HepG2 (cell line): Measurements from ENCODE around the gene ZNF638. TPM values are rescaled to one million over a fixed set of nuclear protein-coding genes. Genes with fewer than 3 reads are reported as not detected.

Experiments
- ATAC-seq: fragments of 200-7000 bp; cut with Tn5 transposase; 3 replicates; pipeline ENCODE4 v1.9.1; 2020; ENCODE audit warnings: mild to moderate bottlenecking, moderate library complexity
- BruUV-seq: library from RNA; stranded (reverse); fragments of 400-500 nt; replicated peaks from 2 replicates; lab custom pipeline; 2021; lab: Mats Ljungman, UMichigan
- CTCF ChIA-PET: fragments of 300-600 bp; formaldehyde crosslinking; extraction: SDS; loops from one replicate; lab custom pipeline; 2021; ENCODE audit warnings: low total read pairs, inconsistent platforms, low intra/inter-chr PET ratio; lab: Yijun Ruan, JAX
- POLR2A ChIA-PET: fragments of 350-600 bp; sonication (Branson Sonifier 250); formaldehyde crosslinking; loops from one replicate; lab custom pipeline; 2020; ENCODE audit warnings: antibody characterized with exemption, inconsistent platforms; lab: Yijun Ruan, JAX
- DNase-seq: peaks from one replicate; pipeline ENCODE4 v3.0.0-alpha.2; 2015; ENCODE audit warnings: low spot score
- FAIRE-seq: peaks from 3 replicates; lab custom pipeline; 2011; peaks lifted over from hg19 to GRCh38; lab: Jason Lieb, UNC
- H2AFZ ChIP-seq: one replicate; pipeline ENCODE4 v1.6.1; 2011; ENCODE audit warnings: low read length, inconsistent platforms
- H3K27ac ChIP-seq: fragments of 300-600 bp; 3 replicates; pipeline ENCODE4 v1.8.0; 2011; ENCODE audit warnings: mixed run types, mild to moderate bottlenecking, mixed read lengths, low read length, inconsistent platforms; ENCODE audit not compliant: insufficient read depth; ENCODE audit errors: extremely low read length
- H3K27me3 ChIP-seq, 2 experiments: fragments of 200-600 bp in 1 of 2; 2 replicates in 1 of 2; 3 replicates in 1 of 2; pipeline versions ENCODE4 v1.6.0 to v1.8.0; 2011; ENCODE audit warnings: low read length in 2 of 2, mild to moderate bottlenecking in 2 of 2, moderate library complexity in 2 of 2, inconsistent platforms in 1 of 2; ENCODE audit not compliant: insufficient read depth in 2 of 2, control insufficient read depth in 1 of 2
- H3K36me3 ChIP-seq, 2 experiments: fragments of 200-600 bp in 1 of 2; replicated peaks in 1 of 2; 2 replicates in 1 of 2; 3 replicates in 1 of 2; pipeline versions ENCODE4 v1.5.1 to v1.8.0; 2011; ENCODE audit warnings: low read length in 2 of 2, inconsistent platforms in 1 of 2; ENCODE audit not compliant: insufficient read depth in 2 of 2, control insufficient read depth in 1 of 2
- H3K4me1 ChIP-seq: 2 replicates; pipeline ENCODE4 v1.5.1; 2012; ENCODE audit warnings: low read length, inconsistent platforms; ENCODE audit not compliant: insufficient read depth
- H3K4me2 ChIP-seq: 2 replicates; pipeline ENCODE4 v1.6.0; 2011; ENCODE audit warnings: low read depth, low read length, inconsistent platforms
- H3K4me3 ChIP-seq, 3 experiments: fragments of 200-600 bp in 1 of 3; sonication (generic), shearing (Covaris generic) in 1 of 3; replicated peaks in 1 of 3; 2 replicates each; pipeline ENCODE4 v1.5.1; 2011 to 2016; ENCODE audit warnings: low read length in 3 of 3, inconsistent platforms in 2 of 3, low read depth in 2 of 3, mild to moderate bottlenecking in 2 of 3, control low read depth in 1 of 3, mixed read lengths in 1 of 3; ENCODE audit not compliant: insufficient read depth in 1 of 3
- H3K79me2 ChIP-seq: one replicate; pipeline ENCODE4 v1.6.1; 2011; ENCODE audit warnings: low read length, inconsistent platforms; ENCODE audit not compliant: insufficient read depth
- H3K9ac ChIP-seq: 2 replicates; pipeline ENCODE4 v1.6.0; 2011; ENCODE audit warnings: mild to moderate bottlenecking, low read depth, low read length, inconsistent platforms; ENCODE audit not compliant: insufficient read depth
- H3K9me3 ChIP-seq: 2 replicates; pipeline ENCODE4 v1.5.1; 2012; ENCODE audit warnings: mild to moderate bottlenecking, low read length
- H4K20me1 ChIP-seq: 2 replicates; pipeline ENCODE4 v1.6.0; 2011; ENCODE audit warnings: inconsistent platforms, mild to moderate bottlenecking, low read length, moderate library complexity; ENCODE audit not compliant: insufficient read depth
- ADNP ChIP-seq: sonication (generic); formaldehyde crosslinking; IDR thresholded peaks from 2 replicates; pipeline ENCODE4 v1.4.0; 2020; ENCODE audit warnings: missing genetic modification reagents
- BRF2 ChIP-seq: sonication (generic); formaldehyde crosslinking; IDR thresholded peaks from 2 replicates; pipeline ENCODE4 v1.8.1; 2022; ENCODE audit warnings: mild to moderate bottlenecking, missing genetic modification reagents
- CEBPB ChIP-seq: IDR thresholded peaks from 2 replicates; pipeline ENCODE4 v1.6.1; 2011; ENCODE audit warnings: low read depth, low read length, improper control_type of control experiment, borderline replicate concordance
- CREB1 ChIP-seq, 2 experiments: fragments of 450-650 bp in 1 of 2; IDR thresholded peaks; 2 replicates each; pipeline ENCODE4 v1.6.1; 2016 to 2017; ENCODE audit warnings: control low read depth in 1 of 2, mild to moderate bottlenecking in 1 of 2, missing compliant biosample characterization in 1 of 2, missing genetic modification characterization in 1 of 2
- CSRNP2 ChIP-seq: sonication (generic); formaldehyde crosslinking; conservative IDR thresholded peaks from 2 replicates; pipeline ENCODE4 v1.8.0; 2022; ENCODE audit warnings: low read depth, missing genetic modification reagents
- FOXP1 ChIP-seq, 2 experiments: fragments of 450-650 bp in 1 of 2; IDR thresholded peaks; 2 replicates each; pipeline ENCODE4 v1.6.1; 2017 to 2018; ENCODE audit warnings: antibody characterized with exemption in 1 of 2
- HMG20B ChIP-seq: conservative IDR thresholded peaks from 2 replicates; pipeline ENCODE4 v1.6.1; 2016; ENCODE audit warnings: missing genetic modification reagents, missing compliant biosample characterization
- SIN3B ChIP-seq: fragments of 150-350 bp; IDR thresholded peaks from 2 replicates; pipeline ENCODE4 v1.6.1; 2014; ENCODE audit warnings: low read length
- SNAPC4 ChIP-seq: sonication (generic); formaldehyde crosslinking; IDR thresholded peaks from 2 replicates; pipeline ENCODE4 v1.4.0; 2020; ENCODE audit warnings: mild to moderate bottlenecking, missing genetic modification reagents
- ZFP1 ChIP-seq: IDR thresholded peaks from 2 replicates; pipeline ENCODE4 v1.6.1; 2016
- ZNF17 ChIP-seq: sonication (generic); formaldehyde crosslinking; IDR thresholded peaks from 2 replicates; pipeline ENCODE4 v1.5.0; 2020; ENCODE audit warnings: mild to moderate bottlenecking, missing genetic modification reagents
- WGBS: methylation state at CpG from one replicate; pipeline ENCODE4 v1.1.6; 2017; ENCODE audit warnings: low lambda C conversion rate; 5-methylcytosine and 5-hydroxymethylcytosine counted together
- in situ Hi-C: cut with HindIII; loops from 2 replicates; pipeline ENCODE4 v1.10.0; 2017; ENCODE audit warnings: low pct_unique_long_range_greater_than_20kb; ENCODE audit not compliant: extremely low pct_ligation_motif_present
- intact Hi-C: fragments of 100-400 bp; cut with micrococcal nuclease; formaldehyde crosslinking; loops from one replicate; pipeline ENCODE4 v1.10.0; 2022; ENCODE audit not compliant: unreplicated experiment
- polyA plus RNA-seq, 8 experiments: library from polyadenylated mRNA; depleted of rRNA in 3 of 8; stranded (reverse) in 7 of 8; unstranded in 1 of 8; fragments of >200 nt; fragmentation: Illumina TruSeq in 4 of 8; extraction: Trizol in 4 of 8; gene quantifications; 2 replicates each; pipeline versions ENCODE4 v1.2.1 to v1.2.3, GENCODE V29; 2011 to 2016; ENCODE audit warnings: low read depth in 4 of 8, missing spikeins in 1 of 8, mixed read lengths in 1 of 8; ENCODE audit not compliant: insufficient read depth in 1 of 8
- total RNA-seq, 5 experiments: library from RNA; depleted of rRNA; stranded (reverse); fragments of >200 nt; fragmentation: Illumina TruSeq; extraction: Trizol; gene quantifications; 2 replicates each; pipeline ENCODE4 v1.2.3, GENCODE V29; 2016; ENCODE audit warnings: low read depth in 1 of 5

ZNF638 gene
- total and polyA plus RNA-seq, 2 of the 13 experiments (the other 11 are each of a cell fraction or from before 2014, with no cell fraction given), result 92.7 to 144 TPM

- H3K4me3 ChIP-seq, result no peak overlapping the region
- H3K27me3 ChIP-seq, result no peaks in the 10 kb centered on the region
- no peak overlapping the region for H2AFZ ChIP-seq
- H3K4me2 ChIP-seq, result no peak overlapping the region
- FAIRE-seq, result no peak
- POLR2A ChIA-PET, result interaction anchor here (1.9 kb wide), 1 partner anchor 10 kb away, joined by 5 read pairs; the partner anchor contains the start of gene ZNF638
- intact Hi-C loops, result no loop called here
- CTCF ChIA-PET, result no interaction called here
- WGBS, result 96% methylated on average over 4 of the region's 4 CpGs
- in situ Hi-C loops, result no loop called here
- H3K79me2 ChIP-seq, result peaks cover 98% of the 10 kb centered on the region
- no peak for DNase-seq
- peaks cover 78% of the 10 kb centered on the region for H4K20me1 ChIP-seq
- no peaks in the 10 kb centered on the region for H3K9me3 ChIP-seq
- TF ChIP-seq BRF2 (CRISPR knock-in tag) (no peak), CEBPB (no peak), SIN3B (no peak), SNAPC4 (CRISPR knock-in tag) (no peak), ADNP (no peak), CSRNP2 (CRISPR knock-in tag) (no peak), HMG20B (CRISPR knock-in tag) (no peak), ZNF17 (CRISPR knock-in tag) (no peak), ZFP1 (CRISPR knock-in tag) (no peak), FOXP1 (IDR thresholded peaks at IDR 0.05) (no peak), FOXP1 (CRISPR knock-in tag; IDR thresholded peaks at IDR 0.05) (no peak), CREB1 (IDR thresholded peaks at IDR 0.05) (no peak), CREB1 (CRISPR knock-in tag; IDR thresholded peaks at IDR 0.05) (no peak)
- TF ChIP-seq, all 625 proteins: peak for 0
- ATAC-seq, result no peak
- Histone ChIP-seq H3K9ac (no peak overlapping the region), H3K4me1 (peaks cover 40% of the 10 kb centered on the region), H3K27ac (no peak overlapping the region), H3K36me3 (peaks cover 4 to 8% of the 10 kb centered on the region in 2 experiments)
- BruUV-seq, result no TSS peak
These were observed 10.1 kb downstream of the ZNF638 start for GRCh38 chr2:71341645-71342044.
